PC-9 (cell line): ENCODE results near the gene SMKR1. TPM values are rescaled to one million over a fixed set of nuclear protein-coding genes. Genes with fewer than 3 reads are reported as not detected.
"Not testable (repeated sequence)": the region's sequence is repeated elsewhere in the genome, so short reads cannot be mapped to it uniquely, and the experiment has no call there.

Source experiments
- BruUV-seq: library from RNA; stranded (reverse); fragments of 400-500 nt; replicated peaks from 2 replicates; lab custom pipeline; 2021; lab: Mats Ljungman, UMichigan
- CTCF ChIA-PET: fragments of 300-600 bp; sonication (Branson Sonifier 250); formaldehyde crosslinking; loops from one replicate; lab custom pipeline; 2022; ENCODE audit warnings: antibody characterized with exemption; lab: Charles Lee
- POLR2A ChIA-PET: fragments of 300-600 bp; sonication (Branson Sonifier 250); formaldehyde crosslinking; loops from one replicate; lab custom pipeline; 2022; ENCODE audit warnings: antibody characterized with exemption; ENCODE audit not compliant: unreplicated experiment; lab: Charles Lee
- DNase-seq, 2 experiments: peaks; one replicate each; pipeline versions ENCODE4 v3.0.0 to v3.0.0-alpha.2; 2015 to 2022; ENCODE audit warnings: mixed read lengths in 1 of 2
- H2AFZ ChIP-seq: fragments of 200-600 bp; sonication (generic); 2 replicates; pipeline ENCODE4 v1.8.1; 2017; ENCODE audit warnings: antibody characterized with exemption
- H3F3A ChIP-seq: fragments of 200-600 bp; sonication (generic); 2 replicates; pipeline ENCODE4 v1.8.1; 2017; ENCODE audit warnings: antibody characterized with exemption, mild to moderate bottlenecking, low read depth; ENCODE audit not compliant: insufficient read depth
- H3K27ac ChIP-seq: fragments of 200-600 bp; sonication (generic); 2 replicates; pipeline ENCODE4 v1.6.1; 2016; ENCODE audit warnings: mixed run types
- H3K27me3 ChIP-seq: fragments of 200-600 bp; sonication (generic); 2 replicates; pipeline ENCODE4 v1.6.1; 2016; ENCODE audit warnings: low read depth, mixed run types; ENCODE audit not compliant: insufficient read depth
- H3K36me3 ChIP-seq: fragments of 200-600 bp; sonication (generic); 2 replicates; pipeline ENCODE4 v1.6.1; 2016; ENCODE audit warnings: low read depth, mixed run types
- H3K4me1 ChIP-seq: fragments of 200-600 bp; sonication (generic); replicated peaks from 2 replicates; pipeline ENCODE4 v1.6.1; 2016; ENCODE audit warnings: mixed run types; ENCODE audit not compliant: insufficient read depth
- H3K4me2 ChIP-seq: fragments of 200-600 bp; sonication (generic); 2 replicates; pipeline ENCODE4 v1.6.1; 2017; ENCODE audit warnings: mixed run types
- H3K4me3 ChIP-seq: fragments of 200-600 bp; sonication (generic); 2 replicates; pipeline ENCODE4 v1.6.1; 2016; ENCODE audit warnings: mixed run types
- H3K79me2 ChIP-seq: fragments of 200-600 bp; sonication (generic); 2 replicates; pipeline ENCODE4 v1.6.1; 2017; ENCODE audit warnings: low read depth, mixed run types
- H3K9me2 ChIP-seq: fragments of 200-600 bp; sonication (generic); 2 replicates; pipeline ENCODE4 v1.8.1; 2017; ENCODE audit warnings: mild to moderate bottlenecking; ENCODE audit not compliant: insufficient read depth
- H3K9me3 ChIP-seq: fragments of 200-600 bp; sonication (generic); 2 replicates; pipeline ENCODE4 v1.8.1; 2016; ENCODE audit warnings: low read depth; ENCODE audit not compliant: insufficient read depth
- H4K20me1 ChIP-seq: fragments of 200-600 bp; sonication (generic); 2 replicates; pipeline ENCODE4 v1.8.1; 2017; ENCODE audit not compliant: insufficient read depth
- EZH2 ChIP-seq: fragments of 200-600 bp; sonication (generic); IDR thresholded peaks from 2 replicates; pipeline ENCODE4 v1.8.0; 2017; ENCODE audit warnings: antibody characterized with exemption, low read depth
- intact Hi-C: fragments of 100-400 bp; cut with micrococcal nuclease; formaldehyde crosslinking; loops from one replicate; pipeline ENCODE4 v1.10.0; 2022; ENCODE audit not compliant: unreplicated experiment
- total RNA-seq: library from RNA; stranded (reverse); gene quantifications from 2 replicates; pipeline ENCODE4 v1.2.3, GENCODE V29; 2021
- TF ChIP-seq, protein P1 (sequence below): fragments of 200-600 bp; sonication (generic); conservative IDR thresholded peaks from 2 replicates; pipeline ENCODE4 v1.6.1; 2017; ENCODE audit warnings: mixed run types, antibody characterized with exemption, mild to moderate bottlenecking, moderate library complexity

The SMKR1 gene
- total RNA-seq, 1 experiment from 2014 or later: 8.3 TPM

DNA sequence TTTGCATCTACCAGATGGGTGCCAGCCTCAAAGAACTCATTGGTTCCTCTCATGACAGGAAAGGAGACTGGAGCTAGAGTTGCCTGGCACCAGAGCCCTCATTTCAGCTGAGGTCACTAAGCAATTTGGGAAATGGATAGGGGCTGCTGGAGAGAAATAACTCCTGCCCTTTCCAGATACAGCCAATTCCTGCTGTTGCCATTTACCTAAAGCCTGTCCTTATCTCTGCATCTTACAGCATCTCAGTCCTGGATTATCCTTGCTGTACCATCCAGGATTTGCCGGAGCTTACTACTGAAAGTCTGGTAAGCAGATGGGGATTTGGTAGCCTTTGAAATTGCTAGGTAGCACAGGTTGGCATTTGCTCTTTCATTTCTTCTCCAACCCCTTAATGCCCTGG is 31.9 kb upstream of the SMKR1 start:
- no peak overlapping the region for H3K4me2 ChIP-seq
- intact Hi-C loops: no loop called here
- H4K20me1 ChIP-seq: no peaks in the 10 kb centered on the region
- POLR2A ChIA-PET: no interaction called here
- peaks cover 45% of the 10 kb centered on the region for H3K4me1 ChIP-seq
- no TSS peak for BruUV-seq
- peaks cover 33% of the 10 kb centered on the region for H3F3A ChIP-seq
- TF ChIP-seq EZH2: no peak
- TF ChIP-seq, protein P1, sequence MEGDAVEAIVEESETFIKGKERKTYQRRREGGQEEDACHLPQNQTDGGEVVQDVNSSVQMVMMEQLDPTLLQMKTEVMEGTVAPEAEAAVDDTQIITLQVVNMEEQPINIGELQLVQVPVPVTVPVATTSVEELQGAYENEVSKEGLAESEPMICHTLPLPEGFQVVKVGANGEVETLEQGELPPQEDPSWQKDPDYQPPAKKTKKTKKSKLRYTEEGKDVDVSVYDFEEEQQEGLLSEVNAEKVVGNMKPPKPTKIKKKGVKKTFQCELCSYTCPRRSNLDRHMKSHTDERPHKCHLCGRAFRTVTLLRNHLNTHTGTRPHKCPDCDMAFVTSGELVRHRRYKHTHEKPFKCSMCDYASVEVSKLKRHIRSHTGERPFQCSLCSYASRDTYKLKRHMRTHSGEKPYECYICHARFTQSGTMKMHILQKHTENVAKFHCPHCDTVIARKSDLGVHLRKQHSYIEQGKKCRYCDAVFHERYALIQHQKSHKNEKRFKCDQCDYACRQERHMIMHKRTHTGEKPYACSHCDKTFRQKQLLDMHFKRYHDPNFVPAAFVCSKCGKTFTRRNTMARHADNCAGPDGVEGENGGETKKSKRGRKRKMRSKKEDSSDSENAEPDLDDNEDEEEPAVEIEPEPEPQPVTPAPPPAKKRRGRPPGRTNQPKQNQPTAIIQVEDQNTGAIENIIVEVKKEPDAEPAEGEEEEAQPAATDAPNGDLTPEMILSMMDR: no peak
- H3K4me3 ChIP-seq: no peak overlapping the region
- no peaks in the 10 kb centered on the region for H3K27me3 ChIP-seq
- CTCF ChIA-PET: interaction anchor here (0.6 to 5.3 kb wide), 2 partner anchors 66 to 103 kb away, joined by 3 to 29 read pairs; no protein-coding TSS in a partner anchor
- no peaks in the 10 kb centered on the region for H3K9me3 ChIP-seq
- no peak for DNase-seq
- no peaks in the 10 kb centered on the region for H3K79me2 ChIP-seq
- no peaks in the 10 kb centered on the region for H3K9me2 ChIP-seq
- H3K36me3 ChIP-seq: peaks cover 42% of the 10 kb centered on the region
- H2AFZ ChIP-seq: no peak overlapping the region
- peak overlapping the region; percentile 80 for H3K27ac ChIP-seq

GRCh38 chr7:129471402-129471827 is 30.9 kb upstream of the SMKR1 start:
- BruUV-seq: no TSS peak
- DNase-seq: peak in 1 of 2 experiments; percentile 58
- POLR2A ChIA-PET: no interaction called here
- CTCF ChIA-PET: interaction anchor here (0.6 to 5.3 kb wide), 7 partner anchors 37 to 553 kb away, joined by 3 to 29 read pairs (median 4); partner anchors contain the start of gene STRIP2
- Histone ChIP-seq H2AFZ (no peak overlapping the region), H3K4me1 (peaks cover 45% of the 10 kb centered on the region), H3F3A (peaks cover 33% of the 10 kb centered on the region), H3K36me3 (peaks cover 36% of the 10 kb centered on the region), H3K27me3 (no peaks in the 10 kb centered on the region), H3K4me3 (no peak overlapping the region), H3K9me3 (no peaks in the 10 kb centered on the region), H3K79me2 (no peaks in the 10 kb centered on the region), H3K27ac (peak overlapping the region; percentile 80), H3K4me2 (0 out of 2 replicates have a peak overlapping the region, but pooled peaks have one; percentile 21), H3K9me2 (no peaks in the 10 kb centered on the region), H4K20me1 (no peaks in the 10 kb centered on the region)
- intact Hi-C loops: no loop called here
- TF ChIP-seq, protein P1: no peak
- TF ChIP-seq EZH2: no peak

GRCh38 chr7:129475931-129476330 is 26.4 kb upstream of the SMKR1 start:
- H3K9me2 ChIP-seq, H2AFZ ChIP-seq, intact Hi-C loops, H3K9me3 ChIP-seq, H3K27me3 ChIP-seq, H3K4me2 ChIP-seq, DNase-seq, H3K4me3 ChIP-seq, H4K20me1 ChIP-seq, CTCF ChIA-PET, H3K27ac ChIP-seq, H3K79me2 ChIP-seq, BruUV-seq: not testable (repeated sequence)
- H3K36me3 ChIP-seq: peaks cover 16% of the 10 kb centered on the region; the same call in 1 of the 2 replicates
- peaks cover 13% of the 10 kb centered on the region for H3F3A ChIP-seq
- POLR2A ChIA-PET: interaction anchor here (0.6 kb wide), 1 partner anchor 379 kb away, joined by 3 read pairs; no protein-coding TSS in a partner anchor
- peaks cover 16% of the 10 kb centered on the region for H3K4me1 ChIP-seq

- H3K27me3 ChIP-seq, H4K20me1 ChIP-seq, CTCF ChIA-PET, H3K9me2 ChIP-seq, DNase-seq, H3K9me3 ChIP-seq, H3F3A ChIP-seq, H2AFZ ChIP-seq, H3K79me2 ChIP-seq, H3K4me3 ChIP-seq, H3K4me2 ChIP-seq, intact Hi-C loops, BruUV-seq, H3K27ac ChIP-seq: not testable (repeated sequence)
- Histone ChIP-seq H3K36me3 (peaks cover 15% of the 10 kb centered on the region; the same call in 1 of the 2 replicates), H3K4me1 (peaks cover 11% of the 10 kb centered on the region)
- POLR2A ChIA-PET: interaction anchor here (0.6 kb wide), 1 partner anchor 379 kb away, joined by 3 read pairs; no protein-coding TSS in a partner anchor
Observed at GRCh38 chr7:129476398-129476797, 25.9 kb upstream of the SMKR1 start.
